ENCODE data around the gene YIPF6.
"Not testable (repeated sequence)": the region's sequence is repeated elsewhere in the genome, so short reads cannot be mapped to it uniquely, and the experiment has no call there.

Gene YIPF6, protein sequence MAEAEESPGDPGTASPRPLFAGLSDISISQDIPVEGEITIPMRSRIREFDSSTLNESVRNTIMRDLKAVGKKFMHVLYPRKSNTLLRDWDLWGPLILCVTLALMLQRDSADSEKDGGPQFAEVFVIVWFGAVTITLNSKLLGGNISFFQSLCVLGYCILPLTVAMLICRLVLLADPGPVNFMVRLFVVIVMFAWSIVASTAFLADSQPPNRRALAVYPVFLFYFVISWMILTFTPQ

DNA sequence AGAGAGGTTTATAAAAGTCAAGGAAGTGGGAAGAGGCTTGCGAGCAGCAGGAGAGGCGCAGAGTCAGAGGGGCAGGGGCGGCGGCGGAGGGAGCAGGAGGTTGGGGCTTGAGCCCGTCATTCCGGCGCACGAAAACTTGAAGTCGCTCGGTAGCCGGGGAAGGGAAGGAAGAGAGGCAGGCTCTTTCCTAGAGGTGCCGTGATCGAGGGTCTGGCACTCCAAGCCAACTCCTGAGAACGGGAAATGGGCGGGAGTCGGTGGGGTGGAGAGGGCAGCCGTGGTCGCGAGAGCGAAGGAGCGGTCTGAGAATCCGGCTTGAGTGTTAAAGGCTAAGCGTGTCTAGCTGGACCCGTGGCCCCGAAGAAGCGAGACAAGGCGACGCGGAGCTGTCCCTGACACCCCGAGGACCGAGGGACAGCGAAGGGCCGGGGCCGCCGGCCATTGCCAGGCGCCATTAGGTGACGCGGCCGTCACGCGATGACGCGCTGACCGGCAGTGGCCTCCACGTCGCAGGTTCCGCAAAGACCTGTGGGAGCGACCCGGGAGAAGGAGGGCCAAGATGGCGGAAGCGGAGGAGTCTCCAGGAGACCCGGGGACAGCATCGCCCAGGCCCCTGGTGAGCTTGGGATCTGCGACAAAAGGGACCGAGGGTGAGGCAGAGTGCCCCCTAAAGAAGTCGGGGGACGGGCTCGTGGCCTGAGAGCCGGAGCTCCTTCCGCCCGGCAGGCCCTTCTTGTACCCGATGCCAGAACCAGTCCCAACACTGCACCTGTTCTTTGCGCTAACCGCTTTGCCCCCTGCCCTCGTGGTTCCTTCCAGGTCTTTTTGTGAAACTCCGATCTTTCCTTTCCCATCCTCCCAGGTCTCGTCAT lies at the start of gene YIPF6:
TSS of gene YIPF6 (plus strand) at position 544 of the 872 bp plus-strand sequence. CDS start at position 560, 16 bp downstream.
- DNase-seq, result peak; percentile 71

DNA sequence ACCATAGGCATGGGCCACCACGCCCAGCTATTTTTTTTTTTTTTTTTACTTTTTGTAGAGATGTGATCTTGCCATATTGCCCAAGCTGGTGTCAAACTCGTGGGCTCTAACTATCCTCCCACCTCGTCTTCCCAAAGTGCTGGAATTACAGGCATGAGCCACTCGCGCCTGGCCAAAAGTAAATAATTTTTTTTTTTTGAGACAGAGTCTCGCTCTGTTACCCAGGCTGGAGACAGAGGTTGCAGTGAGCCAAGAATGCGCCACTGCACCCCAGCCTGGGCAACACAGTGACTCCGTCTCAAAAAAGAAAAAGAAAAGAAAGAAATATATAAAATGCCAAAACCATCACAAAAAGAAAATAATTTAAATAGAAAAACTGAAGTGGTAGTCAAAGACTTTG lies 47.1 kb upstream of the YIPF6 start:
- DNase-seq, result no peak

DNA sequence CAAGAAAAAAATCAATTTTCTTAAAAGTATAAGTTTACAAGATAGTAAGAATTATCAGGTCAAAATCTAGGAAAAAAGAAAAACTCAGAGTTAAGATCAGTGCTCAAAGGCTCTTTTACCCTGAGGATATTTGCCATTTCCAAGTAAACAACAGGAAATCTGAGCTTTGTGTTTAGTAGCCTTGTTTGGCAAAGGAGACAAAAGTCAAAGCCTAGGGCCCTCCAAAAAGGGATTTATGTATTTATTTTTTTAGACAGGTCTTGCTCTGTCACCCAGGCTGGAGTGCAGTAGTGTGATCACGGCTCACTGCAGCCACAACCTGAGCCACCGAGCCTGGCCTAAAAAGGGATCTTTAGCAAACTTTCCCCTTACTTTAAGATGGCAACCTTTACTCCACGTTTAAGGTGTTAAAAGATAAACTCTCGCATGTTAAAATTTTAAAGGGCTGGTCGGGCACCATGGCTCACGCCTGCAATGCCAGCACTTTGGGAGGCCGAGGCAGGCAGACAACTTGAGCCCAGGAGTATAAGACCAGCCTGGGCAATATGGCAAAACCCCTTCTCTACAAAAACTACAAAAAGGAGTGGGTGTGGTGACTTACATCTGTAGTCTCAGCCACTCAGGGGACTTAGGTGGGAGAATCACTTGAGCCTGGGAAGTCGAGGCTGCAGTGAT lies 44.2 kb upstream of the YIPF6 start:
- no peak for DNase-seq

DNA sequence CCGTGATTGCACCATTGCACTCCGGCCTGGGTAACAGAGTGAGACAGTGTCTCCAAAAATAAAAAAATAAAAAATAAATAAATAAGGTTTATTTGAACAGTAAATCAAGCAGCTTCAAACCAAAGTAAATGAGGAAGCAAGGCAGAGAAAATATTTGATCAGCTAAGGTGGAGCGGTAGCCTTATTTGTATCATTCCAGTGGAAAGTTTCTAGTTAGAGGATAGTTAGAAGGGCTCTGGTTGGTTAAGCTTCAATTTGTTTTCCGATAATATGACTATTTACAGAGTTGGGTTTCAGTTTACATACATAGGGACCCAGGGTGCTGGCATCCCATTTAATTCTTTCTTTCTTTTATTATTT lies 43.7 kb upstream of the YIPF6 start:
- no peak for DNase-seq

DNA sequence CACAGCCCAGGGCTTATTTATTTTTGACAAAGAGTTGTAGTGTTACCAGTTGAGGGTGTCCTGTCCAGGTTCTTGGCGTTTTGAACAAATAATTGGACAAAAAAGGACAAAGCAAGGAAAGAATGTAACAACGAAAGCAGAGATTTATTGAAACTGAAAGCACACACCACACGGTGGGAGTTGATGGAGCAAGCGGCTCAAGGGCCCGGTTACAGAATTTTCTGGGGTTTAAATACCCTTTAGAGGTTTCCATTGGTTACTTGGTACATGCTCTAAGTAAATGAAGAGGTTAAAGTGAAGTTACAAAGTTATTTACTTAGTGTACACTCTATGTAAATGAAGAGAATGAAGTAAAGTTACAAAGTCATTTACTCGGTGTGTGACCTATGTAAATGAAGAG lies 37.8 kb upstream of the YIPF6 start:
- no peak for DNase-seq

DNA sequence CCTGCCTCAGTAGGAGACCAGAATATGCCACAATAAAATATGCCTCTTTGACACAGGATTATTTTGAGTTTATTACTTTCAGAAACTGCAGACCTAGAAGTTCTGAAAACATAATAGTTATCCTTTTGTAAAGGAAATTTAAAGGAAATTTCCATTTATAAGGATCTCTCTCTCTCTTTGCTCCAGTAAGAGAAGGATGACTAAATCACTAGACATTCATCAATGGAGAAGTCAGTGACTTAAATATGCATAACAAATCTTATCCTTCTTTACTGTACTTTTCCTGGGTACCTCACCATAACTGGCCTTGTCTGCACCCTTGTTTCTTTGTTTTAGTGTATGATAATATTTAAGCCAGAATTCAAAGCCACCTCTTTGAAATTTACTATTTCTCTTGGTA lies 37.3 kb upstream of the YIPF6 start:
- DNase-seq, result no peak

DNA sequence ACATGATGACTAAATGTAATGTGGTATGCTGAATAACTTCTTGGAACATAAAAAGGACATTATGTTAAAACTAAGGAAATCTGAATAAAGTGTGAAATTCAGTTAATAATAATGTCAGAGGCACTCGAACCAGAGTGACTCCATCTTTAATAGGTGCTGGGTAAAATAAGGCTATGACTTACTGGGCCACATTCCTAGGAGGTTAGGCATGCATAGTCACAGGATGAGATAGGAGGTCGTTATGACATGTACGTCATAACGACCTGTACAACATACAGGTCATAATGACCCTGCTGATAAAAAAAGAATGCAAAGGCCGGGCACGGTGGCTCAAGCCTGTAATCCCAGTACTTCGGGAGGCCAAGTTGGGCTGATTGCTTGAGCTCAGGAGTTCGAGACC lies 36.7 kb upstream of the YIPF6 start:
- DNase-seq, result no peak

DNA sequence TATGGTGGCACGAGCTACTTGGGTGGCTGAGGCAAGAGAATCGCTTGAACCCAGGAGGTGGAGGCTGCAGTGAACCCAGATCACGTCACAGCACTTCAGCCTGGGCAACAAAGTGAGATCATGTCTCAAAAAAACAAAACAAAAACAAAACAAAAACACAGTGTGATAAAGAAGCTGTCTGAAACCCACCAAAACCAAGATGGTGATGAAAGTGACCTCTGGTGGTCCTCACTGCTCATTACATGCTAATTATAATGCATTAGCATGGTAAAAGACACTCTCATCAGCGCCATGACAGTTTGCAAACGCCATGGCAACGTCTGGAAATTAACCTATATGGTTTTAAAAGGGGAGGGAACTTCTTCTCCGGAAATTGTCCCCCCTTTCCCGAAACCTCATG lies 36.2 kb upstream of the YIPF6 start:
- peak; percentile 1 for DNase-seq

DNA sequence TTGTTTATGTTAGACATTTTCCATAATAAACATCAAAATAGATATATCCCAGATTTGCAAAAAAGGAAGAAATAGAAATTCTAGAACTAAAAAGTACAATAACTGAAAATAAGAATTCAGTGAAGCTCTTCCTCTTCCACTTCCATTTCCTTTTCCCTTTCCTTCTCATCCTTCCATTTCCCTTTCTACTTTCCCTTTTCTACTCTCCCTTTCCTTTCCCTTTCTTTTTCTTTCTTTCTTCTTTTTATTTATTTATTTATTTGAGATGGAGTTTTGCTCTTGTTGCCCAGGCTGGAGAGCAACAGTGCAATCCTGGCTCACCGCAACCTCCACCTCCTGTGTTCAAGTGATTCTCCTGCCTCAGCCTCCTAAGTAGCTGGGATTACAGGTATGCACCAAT lies 35.0 kb upstream of the YIPF6 start:
- no peak for DNase-seq

DNA sequence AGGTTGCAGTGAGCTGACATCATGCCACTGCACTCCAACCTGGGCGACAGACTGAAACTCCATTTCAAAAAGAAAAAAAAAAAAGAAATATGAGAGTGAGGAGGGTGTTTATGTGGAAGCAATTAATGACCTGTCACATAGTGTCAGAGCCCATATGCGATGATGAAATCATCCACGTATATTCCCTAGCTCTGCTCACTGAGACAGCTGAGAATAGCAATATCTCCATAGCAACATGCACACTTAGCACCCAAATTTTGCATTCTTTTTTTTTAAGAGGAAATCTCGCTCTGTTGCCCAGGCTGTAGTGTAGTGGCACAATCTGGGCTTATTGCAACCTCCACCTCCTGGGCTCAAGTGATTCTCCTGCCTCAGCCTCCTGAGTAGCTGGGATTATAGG lies 34.1 kb upstream of the YIPF6 start:
- DNase-seq, result no peak

DNA sequence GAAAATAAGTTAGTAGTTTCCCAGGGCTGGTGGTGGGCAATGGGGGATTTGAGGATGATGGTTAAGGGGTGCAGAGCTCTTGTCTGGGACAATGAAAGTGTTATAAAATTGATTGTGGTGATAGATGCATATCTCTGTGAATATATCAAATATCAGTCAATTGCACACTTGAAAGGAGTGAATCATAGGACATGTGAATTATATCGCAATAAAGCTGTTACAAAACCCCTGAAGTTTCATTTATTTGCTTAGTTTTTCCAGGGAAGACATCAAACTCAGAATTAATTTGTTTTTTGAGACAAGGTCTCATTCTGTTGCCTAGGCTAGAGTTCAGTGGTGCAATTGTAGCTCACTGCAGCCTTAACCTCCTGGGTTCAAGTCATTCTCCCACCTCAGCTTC lies 17.9 kb upstream of the YIPF6 start:
- no peak for DNase-seq

DNA sequence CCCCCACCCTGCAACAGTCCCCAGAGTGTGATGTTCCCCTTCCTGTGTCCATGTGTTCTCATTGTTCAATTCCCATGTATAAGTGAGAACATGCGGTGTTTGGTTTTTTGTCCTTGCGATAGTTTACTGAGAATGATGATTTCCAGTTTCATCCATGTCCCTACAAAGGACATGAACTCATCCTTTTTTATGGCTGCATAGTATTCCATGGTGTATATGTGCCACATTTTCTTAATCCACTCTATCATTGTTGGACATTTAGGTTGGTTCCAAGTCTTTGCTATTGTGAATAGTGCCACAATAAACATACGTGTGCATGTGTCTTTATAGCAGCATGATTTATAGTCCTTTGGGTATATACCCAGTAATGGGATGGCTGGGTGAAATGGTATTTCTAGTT lies 12.7 kb upstream of the YIPF6 start:
- DNase-seq, result not testable (repeated sequence)

DNA sequence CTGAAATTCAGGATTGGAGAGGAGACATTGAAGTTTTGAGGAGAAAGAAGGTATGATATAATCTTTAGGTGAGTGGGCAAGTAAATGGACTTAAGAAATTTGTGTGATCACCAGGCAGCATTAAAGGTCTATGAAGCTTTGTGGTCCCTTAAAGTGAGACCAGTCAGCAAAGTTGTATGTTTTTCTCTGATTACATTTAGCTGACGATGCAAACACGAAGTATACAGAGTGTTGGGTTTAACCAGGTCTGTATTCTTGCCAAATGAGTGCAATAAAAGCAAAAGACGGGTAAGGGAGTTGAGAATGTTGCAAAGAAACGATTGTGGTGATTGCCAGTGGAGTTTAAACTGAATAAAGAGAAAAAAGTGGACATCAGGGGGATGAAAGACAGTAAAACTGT lies 11.6 kb upstream of the YIPF6 start:
- DNase-seq, result no peak

DNA sequence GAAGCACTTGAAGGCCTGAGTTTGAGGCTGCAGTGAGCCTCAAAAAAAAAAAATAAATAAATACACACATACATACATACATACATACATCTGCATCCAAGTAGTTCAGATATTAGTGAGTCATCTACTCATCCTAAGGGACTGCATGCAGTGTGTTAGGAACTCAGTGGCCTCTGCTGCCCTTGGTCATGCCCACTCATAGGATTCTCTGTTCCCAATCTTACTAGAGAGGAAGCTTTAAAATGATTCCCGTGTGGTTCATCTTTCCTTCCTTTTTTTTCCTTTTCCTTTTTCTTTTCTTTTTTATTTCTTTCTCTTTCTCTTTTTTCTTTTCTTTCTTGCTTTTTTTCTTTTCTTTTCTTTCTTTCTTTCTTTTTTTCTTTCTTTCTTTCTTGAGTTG lies 10.9 kb upstream of the YIPF6 start:
- DNase-seq, result no peak

DNA sequence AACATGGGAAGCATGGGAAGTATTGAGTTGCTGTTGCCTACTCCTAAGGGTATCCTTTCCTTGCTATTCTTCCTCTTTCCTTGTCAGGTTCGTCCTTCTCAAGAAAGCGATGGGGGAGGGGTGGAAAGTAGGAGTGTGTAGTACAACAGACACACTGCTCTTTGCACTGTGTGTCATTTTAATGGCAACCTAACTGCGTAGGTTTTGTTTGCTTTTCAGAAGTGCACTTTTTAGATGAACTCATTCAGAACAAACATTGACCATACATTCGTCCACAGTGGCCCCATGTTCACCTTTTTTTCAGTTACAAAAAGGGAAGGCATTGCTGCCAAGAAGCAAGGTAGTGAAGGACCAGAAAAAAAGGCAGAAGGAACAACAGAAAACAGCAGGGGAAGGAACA lies 10.2 kb upstream of the YIPF6 start:
- DNase-seq, result no peak

DNA sequence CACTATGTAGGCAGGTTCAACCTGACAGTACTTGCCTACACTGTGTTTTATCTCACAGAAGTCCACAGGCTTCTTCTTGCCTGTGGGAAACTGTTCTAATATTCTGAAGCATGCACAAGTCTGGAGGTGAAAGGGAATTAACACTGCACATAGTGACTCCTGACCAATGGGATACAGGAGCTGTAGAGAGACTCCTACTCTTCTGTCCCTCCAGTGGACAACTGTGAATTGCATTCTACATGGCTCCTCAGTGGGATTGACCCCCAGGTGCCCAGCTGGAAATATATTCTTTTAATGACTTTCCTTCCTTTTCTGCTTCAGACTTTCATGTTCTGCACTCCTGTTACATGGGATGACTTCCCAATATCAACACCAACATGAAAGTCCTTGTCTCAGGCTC lies 8.2 kb upstream of the YIPF6 start:
- DNase-seq, result no peak

DNA sequence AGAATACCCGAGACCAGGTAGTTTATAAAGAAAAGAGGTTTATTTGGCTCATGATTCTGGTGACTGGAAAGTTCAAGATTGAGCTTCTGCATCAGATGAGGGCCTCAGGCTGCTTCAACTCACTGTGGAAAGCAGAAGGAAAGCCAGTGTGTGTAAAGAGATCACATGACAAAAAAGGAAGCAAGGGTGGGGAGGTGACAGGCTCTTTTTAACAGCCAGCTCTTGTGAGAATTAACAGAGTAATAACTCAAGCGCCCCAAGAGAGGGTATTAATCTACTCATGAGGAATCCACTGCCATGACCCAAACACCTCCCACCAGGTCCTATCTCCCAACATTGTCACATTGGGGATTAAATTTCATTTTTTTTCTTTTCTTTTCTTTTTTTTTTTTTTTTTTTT lies 6.3 kb upstream of the YIPF6 start:
- no peak for DNase-seq

DNA sequence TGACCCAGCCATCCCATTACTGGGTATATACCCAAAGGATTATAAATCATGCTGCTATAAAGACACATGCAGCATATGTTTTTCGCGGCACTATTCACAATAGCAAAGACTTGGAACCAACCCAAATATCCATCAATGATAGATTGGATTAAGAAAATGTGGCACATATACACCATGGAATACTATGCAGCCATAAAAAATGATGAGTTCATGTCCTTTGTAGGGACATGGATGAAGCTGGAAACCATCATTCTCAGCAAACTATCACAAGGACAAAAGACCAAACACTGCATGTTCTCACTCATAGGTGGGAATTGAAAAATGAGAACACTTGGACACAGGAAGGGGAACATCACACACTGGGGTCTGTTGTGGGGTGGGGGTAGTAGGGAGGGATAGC lies 5.1 kb upstream of the YIPF6 start:
- not testable (repeated sequence) for DNase-seq

DNA sequence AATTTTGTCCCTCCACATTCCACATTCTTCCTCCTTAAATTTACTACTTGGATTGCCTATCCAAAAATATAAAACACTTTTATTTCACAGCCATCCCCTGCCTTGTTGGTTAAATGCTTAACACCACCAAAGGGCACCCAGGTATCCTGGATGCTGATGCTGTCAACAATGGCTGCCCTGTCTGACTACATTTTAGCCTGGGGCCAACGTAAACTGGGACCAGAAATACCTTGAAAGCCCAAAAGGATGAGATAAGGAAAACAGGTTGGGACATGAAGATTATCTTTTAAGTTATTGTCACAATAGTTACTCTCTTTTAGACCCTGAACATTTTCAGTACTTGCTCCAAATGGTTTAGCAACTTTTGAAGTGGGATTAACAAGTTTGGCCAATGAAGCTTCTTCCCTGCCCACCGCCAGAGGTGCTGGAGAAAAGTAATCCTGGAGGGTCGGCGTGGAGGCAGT lies 775 bp upstream of the YIPF6 start:
- DNase-seq, result no peak

DNA sequence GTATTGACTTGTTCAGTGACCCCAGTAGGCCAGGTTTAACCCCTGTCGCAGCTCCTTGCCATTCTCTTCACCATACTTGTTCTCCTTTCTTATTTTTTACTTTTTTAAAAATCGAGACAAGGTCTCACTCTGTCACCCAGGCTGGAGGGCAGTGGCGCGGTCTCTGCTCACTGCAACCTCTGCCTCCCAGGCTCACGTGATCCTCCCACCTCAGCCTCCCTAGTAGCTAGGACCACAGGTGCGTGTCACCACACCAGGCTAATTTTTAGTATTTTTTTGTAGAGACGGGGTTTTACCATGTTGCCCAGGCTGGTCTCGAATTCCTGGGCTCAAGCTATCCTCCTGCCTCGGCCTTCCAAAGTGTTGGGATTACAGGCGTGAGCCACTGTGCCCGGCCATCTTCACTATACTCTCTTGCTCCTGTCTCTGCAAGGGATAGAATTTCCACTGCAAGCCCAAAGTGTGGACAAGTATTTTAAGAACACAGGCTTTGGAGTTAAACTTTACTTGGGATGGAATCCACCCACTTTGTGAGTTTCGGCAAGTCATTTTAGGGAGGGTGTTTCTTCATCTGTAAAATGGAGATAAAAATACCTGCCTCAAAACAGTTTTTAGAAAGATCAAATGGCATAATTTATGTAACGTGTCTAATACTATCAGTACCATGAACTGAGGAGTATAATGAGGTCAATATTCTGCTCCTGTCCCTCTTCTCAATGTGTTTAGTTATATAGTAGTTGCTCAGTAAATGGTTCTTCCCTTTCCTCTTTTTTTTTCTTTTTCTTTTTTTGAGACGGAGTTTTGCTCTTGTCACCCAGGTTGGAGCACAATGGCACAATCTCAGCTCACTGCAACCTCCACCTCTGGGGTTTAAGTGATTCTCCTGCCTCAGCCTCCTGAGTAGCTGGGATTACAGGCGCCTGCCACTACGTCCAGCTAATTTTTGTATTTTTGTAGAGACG lies 973 bp downstream of the YIPF6 start:
- DNase-seq, result no peak

DNA sequence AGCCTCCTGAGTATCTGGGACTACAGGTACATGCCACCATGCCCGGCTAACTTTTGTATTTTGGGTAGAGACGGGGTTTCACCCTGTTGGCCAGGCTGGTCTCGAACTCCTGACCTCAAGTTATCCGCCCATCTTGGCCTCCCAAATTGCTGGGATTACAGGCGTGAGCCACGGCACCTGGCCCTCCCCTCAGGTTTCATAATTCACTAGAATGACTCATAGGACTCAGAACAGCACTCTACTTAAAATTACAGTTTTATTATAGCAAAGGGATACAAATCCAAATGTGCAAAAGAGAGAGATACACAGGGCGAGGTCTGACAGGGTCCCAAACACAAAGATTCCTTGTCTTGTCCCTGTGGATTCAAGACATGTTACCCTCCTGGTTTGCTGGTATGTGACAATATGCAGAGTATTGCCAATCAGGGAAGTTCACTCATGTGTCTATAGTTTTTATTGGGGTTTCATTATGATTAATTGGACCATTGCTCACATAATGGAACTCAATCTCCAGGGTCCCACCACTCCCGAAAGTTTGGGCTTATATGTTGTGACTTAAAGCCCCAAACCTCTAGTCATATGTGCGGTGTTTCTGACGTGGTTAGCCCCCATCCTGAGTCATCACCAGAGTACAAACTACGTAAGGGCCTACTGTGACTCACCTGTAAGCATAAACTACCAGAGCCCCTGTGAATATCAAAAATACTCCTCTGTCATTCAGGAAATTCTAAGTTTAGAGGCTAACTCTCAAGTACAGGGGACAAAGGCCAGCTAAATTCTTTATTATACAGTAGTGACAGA lies 5.2 kb downstream of the YIPF6 start:
- peak; percentile 64 for DNase-seq

DNA sequence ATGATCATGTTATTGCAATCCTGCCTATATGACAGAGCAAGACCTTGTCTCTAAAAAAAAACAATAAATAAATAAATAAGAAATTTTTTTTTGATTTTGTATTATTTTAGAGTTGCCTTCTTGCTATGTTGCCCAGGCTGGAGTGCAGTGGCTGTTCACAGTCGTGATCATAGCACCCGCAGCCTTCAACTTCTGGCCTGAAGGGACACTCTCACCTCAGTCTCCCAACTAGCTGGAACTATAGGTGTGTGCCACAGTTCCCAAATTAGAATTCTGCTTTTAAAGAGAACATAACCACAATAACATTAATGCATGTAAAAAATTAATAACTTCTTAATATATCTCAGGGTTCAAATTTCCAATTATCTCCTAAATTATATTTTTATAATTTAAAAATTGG lies 7.8 kb downstream of the YIPF6 start:
- DNase-seq, result no peak
